Panc1 (cell line): Measurements from ENCODE around the gene FSIP1. TPM values are rescaled to one million over a fixed set of nuclear protein-coding genes. Genes with fewer than 3 reads are reported as not detected.

Experiments
- ATAC-seq: fragments of 200-7000 bp; cut with Tn5 transposase; 2 replicates; pipeline ENCODE4 v1.9.1; 2020; ENCODE audit warnings: mild to moderate bottlenecking, moderate library complexity
- BruUV-seq: library from RNA; stranded (reverse); fragments of 400-500 nt; replicated peaks from 2 replicates; lab custom pipeline; 2021; lab: Mats Ljungman, UMichigan
- CTCF ChIA-PET: fragments of 300-600 bp; sonication (Branson Sonifier 250); formaldehyde crosslinking; loops from one replicate; lab custom pipeline; 2022; ENCODE audit warnings: antibody characterized with exemption; lab: Charles Lee
- POLR2A ChIA-PET: fragments of 300-600 bp; sonication (Branson Sonifier 250); formaldehyde crosslinking; loops from one replicate; lab custom pipeline; 2022; ENCODE audit warnings: antibody characterized with exemption; lab: Charles Lee
- DNase-seq: peaks from one replicate; pipeline ENCODE4 v3.0.0-alpha.2; 2010; ENCODE audit warnings: low read depth, low spot score
- H3K27ac ChIP-seq: 2 replicates; pipeline ENCODE4 v1.5.1; 2011; ENCODE audit warnings: mild to moderate bottlenecking, low read length, inconsistent platforms
- H3K27me3 ChIP-seq: fragments of 200-500 bp; sonication (Bioruptor generic); 2 replicates; pipeline ENCODE4 v1.6.0; 2014; ENCODE audit warnings: low read length, inconsistent platforms; ENCODE audit not compliant: control insufficient read depth, insufficient read depth
- H3K36me3 ChIP-seq: fragments of 200-500 bp; sonication (Bioruptor generic); 2 replicates; pipeline ENCODE4 v1.5.1; 2014; ENCODE audit warnings: inconsistent platforms, mild to moderate bottlenecking, low read length, moderate library complexity; ENCODE audit not compliant: control insufficient read depth, insufficient read depth
- H3K4me1 ChIP-seq: 2 replicates; pipeline ENCODE4 v1.5.1; 2011; ENCODE audit warnings: inconsistent platforms, mild to moderate bottlenecking, low read length, moderate library complexity; ENCODE audit not compliant: control insufficient read depth, insufficient read depth
- H3K4me3 ChIP-seq, 2 experiments: 2 replicates each; pipeline ENCODE4 v1.5.1; 2011 to 2012; ENCODE audit warnings: low read depth in 2 of 2, low read length in 2 of 2, mild to moderate bottlenecking in 2 of 2, inconsistent platforms in 1 of 2, moderate library complexity in 1 of 2
- H3K9me3 ChIP-seq: fragments of 200-500 bp; sonication (Bioruptor generic); 2 replicates; pipeline ENCODE4 v1.5.1; 2014; ENCODE audit warnings: low read depth, mild to moderate bottlenecking, inconsistent platforms, low read length, moderate library complexity; ENCODE audit not compliant: control insufficient read depth, insufficient read depth
- CTCF ChIP-seq: fragments of 450-650 bp; IDR thresholded peaks from 2 replicates; pipeline ENCODE4 v1.5.1; 2017; ENCODE audit warnings: mild to moderate bottlenecking
- POLR2AphosphoS5 ChIP-seq: IDR thresholded peaks from 2 replicates; pipeline ENCODE4 v1.6.1; 2012; ENCODE audit warnings: mild to moderate bottlenecking, low read depth, low read length, moderate library complexity
- SIN3A ChIP-seq: IDR thresholded peaks from 2 replicates; pipeline ENCODE4 v1.6.1; 2012; ENCODE audit warnings: low read depth, mild to moderate bottlenecking, low read length, moderate library complexity, borderline replicate concordance; ENCODE audit not compliant: insufficient read depth
- TCF7L2 ChIP-seq: IDR thresholded peaks from 2 replicates; pipeline ENCODE4 v1.6.1; 2011; ENCODE audit warnings: mild to moderate bottlenecking, low read depth, low read length, inconsistent platforms
- in situ Hi-C: cut with HindIII; loops from 2 replicates; pipeline ENCODE4 v1.10.0; 2016; ENCODE audit warnings: low sequenced_read_pairs, low pct_unique_long_range_greater_than_20kb
- intact Hi-C: fragments of 100-400 bp; cut with micrococcal nuclease; formaldehyde crosslinking; loops from one replicate; pipeline ENCODE4 v1.10.0; 2022; ENCODE audit not compliant: unreplicated experiment
- total RNA-seq: library from RNA; stranded (reverse); gene quantifications from one replicate; pipeline ENCODE4 v1.2.1, GENCODE V29; 2021; ENCODE audit not compliant: unreplicated experiment
- TF ChIP-seq, protein P1 (sequence below), 2 experiments: IDR thresholded peaks; 2 replicates each; pipeline ENCODE4 v1.6.1; 2011 to 2012; ENCODE audit warnings: low read depth in 2 of 2, control low read depth in 1 of 2, low read length in 1 of 2, mild to moderate bottlenecking in 1 of 2, moderate library complexity in 1 of 2; ENCODE audit not compliant: insufficient read depth in 1 of 2

Gene FSIP1
- total RNA-seq, 1 experiment from 2014 or later, result 1.4 TPM

GRCh38 chr15:39687965-39688364 is 94.7 kb downstream of the FSIP1 start:
- no peak overlapping the region for H3K4me3 ChIP-seq
- no peaks in the 10 kb centered on the region for H3K36me3 ChIP-seq
- no peaks in the 10 kb centered on the region for H3K9me3 ChIP-seq
- ChIA-PET CTCF (interaction anchor here (0.7 kb wide), 1 partner anchor 318 kb away, joined by 3 read pairs; no protein-coding TSS in a partner anchor), POLR2A (no interaction called here)
- ATAC-seq (no peak), DNase-seq (no peak)
- H3K27ac ChIP-seq, result no peak overlapping the region
- no peaks in the 10 kb centered on the region for H3K4me1 ChIP-seq
- no TSS peak for BruUV-seq
- intact Hi-C loops (loop anchor here (2.0 to 5.0 kb wide), 2 partner anchors 23 to 239 kb away; no protein-coding TSS in a partner anchor), in situ Hi-C loops (no loop called here)
- TF ChIP-seq CTCF, result no peak
- TF ChIP-seq TCF7L2, result no peak
- TF ChIP-seq POLR2AphosphoS5, result no peak
- no peak for TF ChIP-seq SIN3A
- TF ChIP-seq, protein P1, sequence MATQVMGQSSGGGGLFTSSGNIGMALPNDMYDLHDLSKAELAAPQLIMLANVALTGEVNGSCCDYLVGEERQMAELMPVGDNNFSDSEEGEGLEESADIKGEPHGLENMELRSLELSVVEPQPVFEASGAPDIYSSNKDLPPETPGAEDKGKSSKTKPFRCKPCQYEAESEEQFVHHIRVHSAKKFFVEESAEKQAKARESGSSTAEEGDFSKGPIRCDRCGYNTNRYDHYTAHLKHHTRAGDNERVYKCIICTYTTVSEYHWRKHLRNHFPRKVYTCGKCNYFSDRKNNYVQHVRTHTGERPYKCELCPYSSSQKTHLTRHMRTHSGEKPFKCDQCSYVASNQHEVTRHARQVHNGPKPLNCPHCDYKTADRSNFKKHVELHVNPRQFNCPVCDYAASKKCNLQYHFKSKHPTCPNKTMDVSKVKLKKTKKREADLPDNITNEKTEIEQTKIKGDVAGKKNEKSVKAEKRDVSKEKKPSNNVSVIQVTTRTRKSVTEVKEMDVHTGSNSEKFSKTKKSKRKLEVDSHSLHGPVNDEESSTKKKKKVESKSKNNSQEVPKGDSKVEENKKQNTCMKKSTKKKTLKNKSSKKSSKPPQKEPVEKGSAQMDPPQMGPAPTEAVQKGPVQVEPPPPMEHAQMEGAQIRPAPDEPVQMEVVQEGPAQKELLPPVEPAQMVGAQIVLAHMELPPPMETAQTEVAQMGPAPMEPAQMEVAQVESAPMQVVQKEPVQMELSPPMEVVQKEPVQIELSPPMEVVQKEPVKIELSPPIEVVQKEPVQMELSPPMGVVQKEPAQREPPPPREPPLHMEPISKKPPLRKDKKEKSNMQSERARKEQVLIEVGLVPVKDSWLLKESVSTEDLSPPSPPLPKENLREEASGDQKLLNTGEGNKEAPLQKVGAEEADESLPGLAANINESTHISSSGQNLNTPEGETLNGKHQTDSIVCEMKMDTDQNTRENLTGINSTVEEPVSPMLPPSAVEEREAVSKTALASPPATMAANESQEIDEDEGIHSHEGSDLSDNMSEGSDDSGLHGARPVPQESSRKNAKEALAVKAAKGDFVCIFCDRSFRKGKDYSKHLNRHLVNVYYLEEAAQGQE (IDR thresholded peaks at IDR 0.05; ENCODE audit: insufficient read depth in 1 of 2, low read depth in 2 of 2, low read length in 1 of 2), result no peak
- no peaks in the 10 kb centered on the region for H3K27me3 ChIP-seq

GRCh38 chr15:39685999-39686613 is 96.5 kb downstream of the FSIP1 start:
- H3K36me3 ChIP-seq, result no peaks in the 10 kb centered on the region
- DNase-seq, result peak; percentile 13
- intact Hi-C loops (loop anchor here (1.0 to 5.0 kb wide), 2 partner anchors 69 to 241 kb away; no protein-coding TSS in a partner anchor), in situ Hi-C loops (no loop called here)
- no peak overlapping the region for H3K27ac ChIP-seq
- H3K4me1 ChIP-seq, result no peaks in the 10 kb centered on the region
- no peaks in the 10 kb centered on the region for H3K9me3 ChIP-seq
- ChIA-PET CTCF (interaction anchor here (0.6 to 2.4 kb wide), 4 partner anchors 34 to 1122 kb away, joined by 3 to 25 read pairs (median 3); partner anchors contain the start of gene RASGRP1), POLR2A (interaction anchor here (0.5 kb wide), 1 partner anchor 88 kb away, joined by 3 read pairs; no protein-coding TSS in a partner anchor)
- peak; percentile 84 for ATAC-seq
- no TSS peak for BruUV-seq
- TF ChIP-seq, protein P1 (IDR thresholded peaks at IDR 0.05; ENCODE audit: insufficient read depth in 1 of 2, low read depth in 2 of 2, low read length in 1 of 2), result no peak
- TF ChIP-seq SIN3A (no peak), POLR2AphosphoS5 (no peak), TCF7L2 (no peak), CTCF (peak; percentile 84)
- H3K4me3 ChIP-seq, result no peak overlapping the region
- no peaks in the 10 kb centered on the region for H3K27me3 ChIP-seq
